ENCODE measurements around the gene PPP3CA. TPM values are rescaled to one million over a fixed set of nuclear protein-coding genes. Genes with fewer than 3 reads are reported as not detected.

Gene PPP3CA
- total RNA-seq: 20.5 TPM
- long read RNA-seq, full-length matches to known transcripts: 12 of 14 reads
- long read RNA-seq, partial matches to known transcripts: 0 of 14 reads
- long read RNA-seq, other reads (novel, unspliced or antisense): 2 of 14 reads

DNA sequence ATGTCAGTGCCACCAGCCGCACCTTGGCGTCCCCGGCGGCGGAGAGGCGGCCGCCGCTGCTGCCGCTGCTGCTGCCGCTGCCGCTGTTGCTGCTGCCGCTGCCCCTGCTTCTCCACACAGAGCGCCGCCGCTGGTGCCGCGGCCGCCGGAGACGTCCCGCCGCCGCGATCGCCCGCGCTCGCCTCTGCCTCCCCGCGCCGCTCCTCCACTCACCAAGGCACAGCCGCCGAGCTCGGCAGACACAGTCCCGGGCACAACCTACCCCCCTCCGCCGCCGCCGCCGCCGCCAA lies at the start of gene PPP3CA:
Gene PPP3CA (minus strand): TSS at position 260 of the 290 bp plus-strand sequence.
- DNase-seq: no peak
- ATAC-seq (ENCODE audit: poor library complexity): peak; percentile 8
- intact Hi-C loops (cut with DNase I): loop anchor here (5.0 kb wide), 1 partner anchor 160 kb away; no protein-coding TSS in a partner anchor

DNA sequence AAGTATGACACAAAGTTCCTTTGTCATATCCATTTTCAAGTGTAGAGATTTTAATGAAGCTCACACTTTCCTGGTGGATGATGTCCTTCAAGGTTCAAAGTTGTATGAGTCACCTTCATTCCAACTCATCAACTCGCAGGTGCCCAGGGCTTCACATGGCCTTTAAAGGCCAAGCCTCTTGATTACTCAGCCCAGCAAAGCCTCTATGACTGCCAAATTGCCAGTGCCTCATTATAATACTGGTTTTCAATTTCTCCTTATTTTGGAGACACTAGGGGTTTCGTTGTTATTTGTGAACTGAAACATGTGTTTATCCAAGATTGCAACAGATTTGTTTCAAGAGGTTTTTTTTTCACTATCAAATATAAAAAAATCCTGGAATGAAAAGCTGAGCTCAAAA lies 45.9 kb upstream of the PPP3CA start:
- intact Hi-C loops (cut with DNase I): no loop called here
- ATAC-seq (ENCODE audit: poor library complexity): no peak
- DNase-seq: no peak

DNA sequence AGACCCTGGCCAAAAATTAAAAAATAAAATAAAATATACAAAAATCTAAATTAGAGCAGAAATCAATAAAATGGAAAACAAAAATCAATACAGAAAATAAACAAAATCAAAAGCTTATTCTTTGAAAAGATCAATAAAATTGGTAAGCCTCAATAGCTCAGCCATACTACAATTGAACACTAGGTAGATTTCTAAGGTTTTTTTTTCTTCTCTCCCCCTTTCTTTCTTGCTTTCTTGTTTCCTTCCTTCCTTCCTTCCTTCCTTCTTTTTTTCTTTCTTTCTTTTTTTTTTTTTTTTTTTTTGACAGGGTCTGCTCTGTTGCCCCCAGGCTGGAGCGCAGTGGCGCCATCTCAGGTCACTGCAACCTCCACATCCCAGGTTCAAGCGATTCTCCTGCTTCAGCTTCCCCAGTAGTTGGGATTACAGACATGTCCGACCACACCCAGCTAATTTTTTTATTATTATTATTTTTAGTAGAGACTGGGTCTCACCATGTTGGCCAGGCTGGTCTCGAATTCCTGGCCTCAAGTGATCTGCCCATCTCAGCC lies 23.4 kb upstream of the PPP3CA start:
- intact Hi-C loops (cut with DNase I): no loop called here
- no peak for ATAC-seq (ENCODE audit: poor library complexity)
- no peak for DNase-seq

DNA sequence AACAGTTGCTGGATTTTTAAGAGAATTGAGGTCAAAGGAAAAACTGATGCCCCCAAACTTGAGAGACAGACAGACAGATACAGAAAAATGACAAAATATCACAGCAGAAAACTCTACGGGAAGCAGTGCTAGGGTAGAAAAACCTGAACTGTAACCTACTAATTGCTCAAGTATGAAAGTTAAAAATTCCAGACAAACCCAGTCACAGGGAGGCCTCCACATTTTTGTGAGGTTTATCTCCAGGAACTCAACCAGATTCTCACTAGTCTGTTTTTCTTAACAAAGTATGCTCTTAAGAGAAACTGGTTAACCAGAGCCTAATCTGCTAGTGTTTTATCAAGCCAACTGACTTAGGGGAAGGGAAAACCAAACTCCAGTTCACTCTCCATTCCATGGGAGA lies 19.9 kb upstream of the PPP3CA start:
- DNase-seq: no peak
- intact Hi-C loops (cut with DNase I): loop anchor here (10.0 kb wide), 1 partner anchor 812 kb away; no protein-coding TSS in a partner anchor
- ATAC-seq (ENCODE audit: poor library complexity): no peak

DNA sequence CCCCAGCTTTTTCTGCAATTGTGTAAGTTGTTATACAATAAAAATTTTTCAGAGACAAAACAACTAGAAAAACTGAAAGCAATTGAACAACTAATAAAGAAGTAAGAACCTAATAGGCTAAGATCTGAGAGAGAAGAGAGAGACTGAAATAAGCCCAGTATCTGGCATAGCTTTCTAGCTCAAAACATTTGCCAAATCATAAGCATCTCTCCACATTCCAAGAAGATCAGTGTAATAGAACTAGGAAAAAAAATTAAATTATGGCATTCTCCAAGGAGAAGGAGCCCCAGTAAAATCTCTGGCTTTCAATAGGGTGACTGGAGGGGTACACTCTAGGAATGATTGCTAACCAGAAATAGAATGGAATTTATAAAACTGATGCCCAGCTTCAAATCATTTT lies 19.0 kb upstream of the PPP3CA start:
- ATAC-seq (ENCODE audit: poor library complexity) (no peak), DNase-seq (no peak)
- intact Hi-C loops (cut with DNase I): loop anchor here (10.0 kb wide), 1 partner anchor 812 kb away; no protein-coding TSS in a partner anchor

DNA sequence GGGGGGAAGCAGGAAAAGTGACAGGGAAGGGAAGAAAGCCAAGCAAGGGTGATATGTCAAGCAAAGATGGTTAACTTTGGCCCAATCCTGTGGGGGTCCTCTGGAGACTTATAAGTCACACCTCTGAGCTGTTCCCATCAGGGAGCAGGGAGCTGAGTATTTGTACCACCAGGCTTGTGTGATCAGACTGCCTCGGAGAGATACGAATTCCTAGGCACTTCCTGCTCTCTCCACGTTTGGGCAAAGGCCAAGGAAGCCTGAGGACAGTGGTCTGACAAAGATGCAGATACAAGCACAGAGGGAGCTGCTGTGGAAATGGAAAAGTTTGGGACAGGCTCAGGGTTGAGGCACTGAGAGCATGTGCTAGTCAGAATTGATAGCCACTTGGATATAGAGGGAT lies 10.4 kb upstream of the PPP3CA start:
- ATAC-seq (ENCODE audit: poor library complexity): no peak
- no peak for DNase-seq
- intact Hi-C loops (cut with DNase I): no loop called here

DNA sequence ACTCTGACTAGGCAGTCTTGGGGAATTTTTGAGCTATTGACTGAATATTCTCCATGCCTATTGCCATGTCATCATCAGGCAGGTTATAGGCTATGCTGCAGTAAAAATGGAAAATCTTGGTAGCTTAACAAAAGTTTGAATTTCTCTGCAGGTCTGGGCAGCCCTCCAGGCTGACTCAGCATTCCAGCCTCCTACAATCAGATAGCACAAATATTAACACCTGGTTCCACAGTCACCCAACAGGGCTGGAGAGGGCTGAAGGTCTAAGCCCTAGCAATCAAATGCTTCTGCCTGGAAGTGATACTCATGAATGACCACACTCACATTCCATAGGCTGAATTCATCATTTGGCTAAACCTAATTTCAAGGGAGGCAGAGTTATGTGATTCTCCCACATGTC lies 9.6 kb upstream of the PPP3CA start:
- intact Hi-C loops (cut with DNase I): no loop called here
- ATAC-seq (ENCODE audit: poor library complexity) (no peak), DNase-seq (no peak)

DNA sequence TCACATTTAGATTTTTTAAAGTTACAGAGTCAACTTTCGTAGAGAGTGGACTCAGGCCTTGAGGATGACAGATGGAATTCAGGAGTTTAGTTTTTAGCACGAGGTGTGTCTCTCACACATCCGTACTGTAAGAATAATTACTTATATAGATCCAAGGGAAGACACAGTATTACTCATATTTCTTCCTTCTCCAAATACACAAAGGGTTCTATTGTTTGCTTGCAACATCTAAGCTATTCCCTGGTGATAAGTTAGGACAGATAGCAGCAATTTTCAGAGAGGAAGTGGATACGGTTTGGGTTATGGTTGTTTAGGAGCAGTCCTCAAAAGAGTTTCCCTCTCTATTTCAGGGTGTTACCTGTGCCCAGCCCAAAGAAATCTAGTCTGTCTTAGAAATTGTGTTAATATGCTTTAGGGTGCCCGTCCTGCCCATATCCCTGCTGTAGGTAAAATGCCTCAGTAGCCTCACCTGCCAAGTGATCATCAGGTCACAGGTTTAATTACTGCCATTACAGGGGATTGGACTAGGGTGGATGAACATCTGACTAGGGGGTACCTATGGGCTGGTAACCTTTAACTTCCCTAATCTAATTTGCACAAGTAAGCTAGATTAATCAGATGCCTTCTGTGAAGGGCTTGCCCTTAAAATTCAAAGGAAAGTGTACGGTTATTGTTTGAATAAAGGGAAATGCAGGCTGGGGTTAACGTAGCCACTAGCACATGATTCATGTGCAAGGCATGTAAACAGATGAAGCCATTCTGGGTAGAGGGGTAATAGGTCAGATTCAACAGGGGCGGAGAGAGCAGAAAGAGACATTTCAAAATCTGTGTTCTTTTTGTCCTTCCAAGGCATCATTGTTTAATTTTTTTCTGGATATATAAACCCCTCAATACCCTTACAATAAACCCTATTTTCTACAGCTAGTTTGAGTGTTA lies 8.7 kb upstream of the PPP3CA start:
- intact Hi-C loops (cut with DNase I): no loop called here
- DNase-seq: no peak
- peak; percentile 45 for ATAC-seq (ENCODE audit: poor library complexity)

DNA sequence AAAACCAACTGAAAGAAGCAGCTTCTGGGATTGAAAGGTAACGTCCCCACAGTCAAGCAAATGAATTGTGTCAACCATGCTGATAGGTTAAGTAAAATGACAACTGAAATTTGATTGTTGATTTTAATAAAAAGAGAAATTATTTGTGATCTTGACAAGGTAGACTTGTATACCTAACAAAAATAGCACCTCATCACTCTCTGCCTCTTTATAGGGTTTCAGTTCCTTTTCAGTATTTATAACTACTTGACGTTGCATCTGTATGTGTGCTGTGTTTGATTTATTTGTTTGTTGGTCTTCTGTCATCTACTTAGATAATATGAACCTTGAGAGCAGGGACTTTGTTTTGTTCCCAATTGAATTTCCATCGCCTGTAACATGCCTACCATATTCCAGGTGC lies 7.9 kb upstream of the PPP3CA start:
- DNase-seq (no peak), ATAC-seq (ENCODE audit: poor library complexity) (no peak)
- intact Hi-C loops (cut with DNase I): no loop called here

DNA sequence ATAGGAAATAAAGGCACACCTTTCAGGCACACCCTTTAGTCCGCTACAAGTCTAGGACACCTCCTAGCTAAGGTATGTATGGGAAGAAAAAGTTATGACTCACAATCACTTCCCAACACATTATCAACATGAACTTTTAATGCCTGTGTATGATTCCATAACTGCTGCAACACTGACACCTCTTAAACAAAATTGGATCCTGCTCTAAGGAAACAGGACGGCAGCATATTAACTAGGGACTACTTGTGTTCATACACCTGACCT lies 2.4 kb upstream of the PPP3CA start:
- intact Hi-C loops (cut with DNase I): loop anchor here (5.0 kb wide), 1 partner anchor 162 kb away; no protein-coding TSS in a partner anchor
- no peak for ATAC-seq (ENCODE audit: poor library complexity)
- DNase-seq: no peak

DNA sequence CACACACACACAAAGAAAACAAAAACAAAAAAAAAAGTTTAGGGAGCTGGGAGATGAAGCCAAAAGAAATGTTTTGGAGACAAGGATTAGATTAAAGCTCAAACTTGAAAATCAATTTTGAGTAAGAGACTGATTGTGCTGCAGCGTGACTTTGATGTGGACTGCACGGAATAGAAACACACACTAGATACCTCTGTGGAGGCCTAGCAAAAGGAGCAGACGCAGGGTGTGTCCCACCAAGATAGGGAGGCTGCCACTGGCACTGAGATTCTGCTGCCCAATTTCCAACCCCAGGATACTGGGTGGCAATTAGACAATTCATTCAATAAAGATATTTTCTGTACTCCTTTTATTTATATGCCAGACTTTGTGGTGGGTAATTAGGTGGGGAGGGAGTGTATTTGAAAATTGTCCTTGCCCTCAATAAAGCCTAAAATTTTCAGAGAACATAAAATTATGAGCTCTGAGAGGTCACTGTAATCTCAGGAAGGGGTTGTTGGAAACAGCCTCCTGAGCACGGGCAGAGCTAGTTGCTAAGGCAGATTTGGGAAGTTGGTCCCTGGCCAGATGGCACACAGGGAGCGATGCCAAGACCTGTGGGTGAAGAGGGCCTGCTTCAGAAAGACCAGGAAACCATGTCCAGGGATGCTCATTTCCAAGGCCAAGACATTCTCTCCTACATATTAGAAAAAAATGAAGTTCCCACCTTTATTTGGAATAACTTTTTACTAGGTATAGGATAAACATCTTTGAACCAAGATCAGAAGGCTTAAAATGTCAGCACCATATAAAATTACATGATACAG lies 1.9 kb upstream of the PPP3CA start:
- no peak for ATAC-seq (ENCODE audit: poor library complexity)
- intact Hi-C loops (cut with DNase I): loop anchor here (5.0 kb wide), 1 partner anchor 162 kb away; no protein-coding TSS in a partner anchor
- DNase-seq: peak; percentile 73

DNA sequence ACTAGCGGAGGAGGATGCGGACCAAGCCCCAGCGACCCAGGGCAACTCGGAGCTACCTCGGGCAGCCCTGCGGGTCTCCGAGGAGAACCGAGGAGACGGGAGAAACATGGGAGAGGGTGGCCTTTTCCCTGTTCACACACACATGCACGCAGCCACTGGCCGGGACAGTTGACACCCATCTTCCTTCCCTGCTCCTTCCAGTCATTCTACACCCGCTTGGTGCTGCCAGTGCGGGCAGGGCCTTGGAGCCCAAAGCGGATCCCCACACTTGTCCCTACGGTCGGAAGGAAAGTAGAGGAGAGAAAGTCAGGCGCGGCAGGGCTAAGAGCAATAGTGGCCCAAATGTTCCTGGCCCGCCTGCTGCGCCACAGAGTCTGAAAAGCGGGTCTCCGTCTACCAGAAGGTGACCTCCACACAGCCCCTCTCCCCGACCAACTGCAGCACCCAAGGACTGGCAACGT lies 1.1 kb upstream of the PPP3CA start:
- peak; percentile 0 for ATAC-seq (ENCODE audit: poor library complexity)
- intact Hi-C loops (cut with DNase I): loop anchor here (5.0 kb wide), 1 partner anchor 161 kb away; no protein-coding TSS in a partner anchor
- no peak for DNase-seq

DNA sequence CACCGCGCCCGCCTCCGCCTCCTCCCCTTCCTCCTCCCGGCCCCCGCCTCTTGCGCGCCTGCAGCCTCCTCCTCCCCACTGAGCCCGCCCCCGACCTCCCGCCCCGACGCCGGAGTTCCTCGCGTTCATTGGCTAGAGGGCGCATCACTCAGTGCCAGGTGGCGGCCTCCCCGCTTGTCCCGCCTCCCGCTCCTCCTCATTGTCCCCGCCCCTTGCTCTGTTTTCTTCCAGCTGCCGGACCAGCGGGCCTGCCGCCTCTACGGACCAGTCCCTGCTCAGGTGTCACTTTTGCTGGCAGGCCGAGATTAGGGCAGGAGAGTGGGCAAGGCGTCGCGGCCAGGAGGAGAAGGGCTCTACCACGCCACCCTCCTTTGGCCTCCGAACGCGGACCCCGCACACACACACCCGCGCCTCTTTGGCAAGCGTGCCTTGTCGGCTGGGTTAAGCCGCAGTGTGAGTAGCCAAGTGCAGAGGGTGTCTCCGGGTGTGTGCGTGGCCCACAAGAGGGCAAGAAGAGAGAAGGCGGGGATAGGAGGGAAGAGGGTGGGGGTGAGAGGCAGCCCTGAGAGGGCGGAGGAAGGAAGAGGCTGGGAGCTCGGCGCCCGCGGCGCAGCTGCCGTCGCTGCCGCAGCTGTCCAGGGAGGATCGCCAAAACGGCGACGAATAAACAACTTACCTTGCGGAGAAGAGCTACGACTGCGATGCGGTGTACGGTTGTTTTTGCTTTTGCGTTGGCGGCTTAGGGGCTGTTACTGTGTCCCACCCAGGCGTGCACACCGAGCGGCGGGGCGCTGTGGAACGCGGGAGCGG lies 436 bp upstream of the PPP3CA start:
- peak; percentile 95 for ATAC-seq (ENCODE audit: poor library complexity)
- peak; percentile 99 for DNase-seq
- intact Hi-C loops (cut with DNase I): loop anchor here (5.0 kb wide), 1 partner anchor 160 kb away; no protein-coding TSS in a partner anchor

DNA sequence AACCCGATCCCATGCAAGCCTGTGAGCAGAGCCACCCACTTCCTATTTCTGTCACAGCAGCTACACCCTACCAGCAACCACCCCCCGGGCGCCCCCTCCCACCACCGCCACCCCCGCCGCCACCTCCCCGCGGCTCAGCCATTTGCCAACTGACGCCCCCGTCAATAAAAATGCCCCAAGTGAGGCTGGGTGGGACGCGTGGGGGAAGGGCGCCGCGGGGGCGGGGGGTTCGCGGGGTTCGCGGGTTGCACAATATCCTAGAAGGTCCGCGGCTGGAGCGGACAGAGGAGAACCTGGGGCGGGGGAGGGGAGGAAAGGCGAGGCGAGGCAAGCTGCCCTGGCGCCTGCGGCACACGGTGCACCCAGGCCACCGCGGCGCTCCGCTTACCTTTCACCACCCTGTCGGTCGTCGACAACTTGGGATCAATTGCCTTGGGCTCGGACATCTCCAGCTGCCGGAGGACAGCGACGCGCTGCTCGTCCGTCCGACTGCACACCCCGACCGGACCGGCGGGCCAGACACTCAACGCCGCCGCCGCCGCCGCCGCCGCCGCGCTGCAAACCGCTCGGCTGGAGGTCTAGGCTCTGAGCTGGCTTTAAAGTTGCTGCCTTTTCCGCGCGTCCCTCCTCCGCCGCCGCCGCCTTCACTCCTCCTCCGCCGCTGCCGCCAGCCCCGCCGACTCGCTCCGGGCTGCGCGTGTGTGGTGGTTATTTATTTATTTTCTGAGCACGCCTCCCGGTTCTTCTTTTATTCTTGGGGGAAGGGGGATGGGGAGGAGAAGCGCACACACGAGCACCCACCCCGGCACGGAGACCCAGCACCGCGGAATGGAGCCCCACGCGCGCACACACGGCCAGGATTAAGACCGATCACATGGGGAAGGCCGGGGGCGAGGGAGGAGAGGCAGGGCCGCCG lies 717 bp downstream of the PPP3CA start:
- DNase-seq (peak; percentile 77), ATAC-seq (ENCODE audit: poor library complexity) (peak; percentile 50)
- intact Hi-C loops (cut with DNase I): loop anchor here (5.0 kb wide), 1 partner anchor 159 kb away; no protein-coding TSS in a partner anchor

DNA sequence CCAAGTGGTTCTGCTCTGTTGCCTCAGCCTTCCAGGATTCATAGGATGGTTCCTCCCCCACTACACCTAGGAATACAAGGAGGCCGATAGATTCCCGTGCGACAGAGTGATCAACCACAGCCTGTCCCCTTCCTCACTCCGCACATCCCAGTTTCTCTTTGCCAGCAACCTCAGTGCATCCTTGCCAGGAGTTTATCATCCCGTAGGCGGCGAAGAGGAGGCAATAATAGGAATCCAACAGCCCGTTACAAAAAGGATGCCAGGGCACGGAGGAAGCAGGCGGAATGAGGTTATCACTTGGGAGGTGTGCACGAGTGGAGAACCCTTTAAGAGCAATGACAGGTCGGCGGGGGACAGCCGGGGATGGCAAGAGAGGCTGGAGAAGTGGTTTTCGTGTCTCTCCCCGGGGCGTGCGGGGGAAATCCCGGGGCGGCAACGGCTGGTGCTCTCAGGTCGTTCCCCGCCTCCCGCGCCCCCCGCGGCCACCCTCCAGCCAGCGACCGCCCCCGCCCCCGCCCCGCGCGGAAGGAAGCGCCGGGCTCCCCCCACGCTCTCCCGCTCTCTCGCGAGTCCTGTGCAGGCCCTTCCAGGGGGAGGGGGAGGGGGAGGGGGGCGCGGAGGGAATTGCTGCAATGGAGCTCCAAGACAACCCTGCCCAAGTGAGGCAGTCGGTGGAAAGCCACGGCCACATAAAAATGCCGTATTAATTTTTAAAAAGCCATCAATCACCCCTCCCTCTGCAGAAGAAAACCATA lies 1.6 kb downstream of the PPP3CA start:
- ATAC-seq (ENCODE audit: poor library complexity) (peak; percentile 8), DNase-seq (peak; percentile 66)
- intact Hi-C loops (cut with DNase I): loop anchor here (5.0 kb wide), 1 partner anchor 158 kb away; no protein-coding TSS in a partner anchor

DNA sequence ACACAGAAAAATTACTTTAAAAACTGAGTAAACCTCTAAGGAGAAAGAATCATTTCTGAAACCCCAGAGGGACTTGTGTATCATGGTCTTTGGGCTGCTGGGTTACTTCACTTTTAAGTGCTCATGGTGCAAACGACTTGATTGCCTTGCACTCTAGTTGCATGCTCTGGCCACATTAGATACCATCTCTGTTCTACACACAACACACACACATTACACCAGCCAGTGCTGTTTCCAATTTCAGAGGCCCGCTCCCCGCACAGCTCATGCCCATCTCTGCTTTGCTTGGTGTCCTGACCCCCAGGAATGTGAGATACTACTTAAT lies 2.1 kb downstream of the PPP3CA start:
- ATAC-seq (ENCODE audit: poor library complexity): no peak
- intact Hi-C loops (cut with DNase I): loop anchor here (5.0 kb wide), 1 partner anchor 158 kb away; no protein-coding TSS in a partner anchor
- no peak for DNase-seq

DNA sequence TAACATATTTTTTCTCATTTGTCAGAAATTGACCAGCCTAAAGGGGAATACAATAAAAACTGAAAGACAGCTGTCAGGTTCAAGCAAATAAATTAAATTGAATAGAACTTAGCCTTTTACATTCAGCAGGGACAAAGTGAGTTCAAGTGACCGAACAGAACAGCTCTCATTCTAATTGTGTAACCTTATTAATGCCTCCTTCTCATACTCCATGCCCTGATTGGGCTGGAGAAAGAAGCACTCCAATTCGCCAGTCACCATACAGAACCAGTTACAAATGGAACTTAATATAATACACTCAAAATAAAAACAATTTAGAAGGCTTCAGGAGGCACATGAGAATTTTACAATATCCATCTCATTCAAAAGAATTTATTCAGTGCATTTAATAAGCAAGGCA lies 8.0 kb downstream of the PPP3CA start:
- ATAC-seq (ENCODE audit: poor library complexity) (no peak), DNase-seq (no peak)
- intact Hi-C loops (cut with DNase I): no loop called here
